Esophagus squamous epithelium (tissue), 5 donors: Measurements from ENCODE around the gene USP16. TPM values are rescaled to one million over a fixed set of nuclear protein-coding genes. Genes with fewer than 3 reads are reported as not detected.

Experiments used
- DNase-seq: peaks from one replicate; lab custom pipeline; 2025; lab: John Stamatoyannopoulos, UW
- H3K27ac ChIP-seq, 4 donors: fragments of 200-600 bp; sonication (generic); one replicate each; pipeline ENCODE4 v1.5.1; 2016 to 2019; ENCODE audit warnings: mild to moderate bottlenecking in 1 of 4
- H3K27me3 ChIP-seq, 4 donors: fragments of 200-600 bp; sonication (generic); 1 replicate in 3 of 4; 2 replicates in 1 of 4; pipeline versions ENCODE4 v1.5.1 to v1.6.0; 2017 to 2021; ENCODE audit warnings: antibody characterized with exemption in 1 of 4
- H3K36me3 ChIP-seq, 3 donors: fragments of 200-600 bp; sonication (generic); one replicate each; pipeline ENCODE4 v1.5.1; 2016 to 2019
- H3K4me1 ChIP-seq, 3 donors: fragments of 200-600 bp; sonication (generic); one replicate each; pipeline ENCODE4 v1.5.1; 2017 to 2019
- H3K4me3 ChIP-seq, 4 donors: fragments of 200-600 bp; sonication (generic); 1 replicate in 3 of 4; 2 replicates in 1 of 4; pipeline ENCODE4 v1.5.1; 2016 to 2019; ENCODE audit warnings: mild to moderate bottlenecking in 2 of 4, moderate library complexity in 1 of 4
- H3K9me3 ChIP-seq, 3 donors: fragments of 200-600 bp; sonication (generic); one replicate each; pipeline ENCODE4 v1.5.1; 2016 to 2019
- CTCF ChIP-seq, 6 experiments: fragments of 450-650 bp in 4 of 6; fragments of 200-600 bp in 2 of 6; sonication (generic) in 2 of 6; IDR thresholded peaks; one replicate each; pipeline ENCODE4 v1.5.1; 2016 to 2019; ENCODE audit warnings: antibody characterized with exemption in 6 of 6, mild to moderate bottlenecking in 4 of 6, moderate library complexity in 4 of 6
- POLR2A ChIP-seq, 4 donors: fragments of 450-650 bp; IDR thresholded peaks; one replicate each; pipeline ENCODE4 v1.6.1; 2017; ENCODE audit warnings: antibody characterized with exemption in 4 of 4, mild to moderate bottlenecking in 4 of 4, moderate library complexity in 3 of 4
- WGBS, 2 donors: methylation state at CpG; one replicate each; pipeline ENCODE4 v1.1.5; 2018; 5-methylcytosine and 5-hydroxymethylcytosine counted together
- intact Hi-C: fragments of 100-400 bp; cut with DNase I; formaldehyde crosslinking; loops from one replicate; pipeline ENCODE4 v1.15.0; 2022
- total RNA-seq, 4 donors: library from RNA; depleted of rRNA; stranded (reverse); fragments of >200 nt; gene quantifications; one replicate each; pipeline ENCODE4 v1.1.0, GENCODE V29; 2016
- donor health status: DM: yes; HTN: yes; CAD: no.

Gene USP16
- total RNA-seq, 4 donors from 2014 or later: 14.9 to 44.3 (median 27.9) TPM

- Histone ChIP-seq H3K27ac (peak overlapping the region; percentile 88 to 97 (median 96)), H3K4me3 (peak overlapping the region; percentile 59 to 99 (median 92)), H3K27me3 (no peaks in the 10 kb centered on the region), H3K36me3 (peaks cover 0 to under 1% (median 0%) of the 10 kb centered on the region in 3 donors), H3K4me1 (peaks cover 7 to 42% (median 11%) of the 10 kb centered on the region in 3 donors), H3K9me3 (no peaks in the 10 kb centered on the region)
- no peak for TF ChIP-seq CTCF (IDR thresholded peaks at IDR 0.05)
- intact Hi-C loops: no loop called here
- WGBS, 2 donors: 3 to 5% methylated on average over 14 of the region's 14 CpGs
- no peak for DNase-seq
Measured at GRCh38 chr21:28991861-28992525, 32.5 kb upstream of the USP16 start.

GRCh38 chr21:28992526-28993292, 31.8 kb upstream of the USP16 start, which contains the start of gene LTN1:
LTN1 (minus strand) TSS chr21:28992877; CDS start chr21:28992805, 72 bp downstream.
- WGBS, 2 donors: 1 to 2% methylated on average over 24 to 26 of the region's 43 CpGs
- DNase-seq: peak; percentile 95
- Histone ChIP-seq H3K9me3 (no peaks in the 10 kb centered on the region), H3K4me1 (peaks cover 7 to 42% (median 11%) of the 10 kb centered on the region in 3 donors), H3K27me3 (no peaks in the 10 kb centered on the region), H3K27ac (peak within 1 kb of the TSS; percentile 88 to 97 (median 96)), H3K4me3 (peak within 1 kb of the TSS; percentile 59 to 99 (median 92)), H3K36me3 (peaks cover 0 to 7% (median 0%) of the 10 kb centered on the region in 3 donors)
- TF ChIP-seq CTCF (IDR thresholded peaks at IDR 0.05) (peak in 4 of 6 experiments; percentile 5 to 18 (median 11)), POLR2A (IDR thresholded peaks at IDR 0.05) (peak in 3 of 4 donors; percentile 47 to 70 (median 49))
- intact Hi-C loops: no loop called here

GRCh38 chr21:28993293-28993629, 31.2 kb upstream of the USP16 start:
- intact Hi-C loops: no loop called here
- TF ChIP-seq CTCF (IDR thresholded peaks at IDR 0.05): no peak
- TF ChIP-seq POLR2A (IDR thresholded peaks at IDR 0.05): no peak
- Histone ChIP-seq H3K4me3 (peak overlapping the region; percentile 59 to 99 (median 92)), H3K27ac (peak overlapping the region; percentile 88 to 97 (median 96)), H3K36me3 (peaks cover 0 to 7% (median 0%) of the 10 kb centered on the region in 3 donors), H3K9me3 (no peaks in the 10 kb centered on the region), H3K27me3 (no peaks in the 10 kb centered on the region), H3K4me1 (peaks cover 7 to 39% (median 11%) of the 10 kb centered on the region in 3 donors)
- DNase-seq: no peak
- 35% methylated on average over 4 of the region's 4 CpGs for WGBS, 2 donors

GRCh38 chr21:29002442-29003144, 21.9 kb upstream of the USP16 start:
- Histone ChIP-seq H3K27me3 (no peaks in the 10 kb centered on the region), H3K9me3 (no peaks in the 10 kb centered on the region), H3K36me3 (peaks cover 0 to 25% (median 0%) of the 10 kb centered on the region in 3 donors), H3K27ac (peak overlapping the region; percentile 88 to 97 (median 96)), H3K4me3 (peak overlapping the region; percentile 38 to 77 (median 64)), H3K4me1 (peaks cover 4 to 19% (median 5%) of the 10 kb centered on the region in 3 donors)
- TF ChIP-seq POLR2A (IDR thresholded peaks at IDR 0.05) (peak in 3 of 4 donors; percentile 69 to 97 (median 95)), CTCF (IDR thresholded peaks at IDR 0.05) (peak in 1 of 6 experiments; percentile 2)
- intact Hi-C loops: no loop called here
- DNase-seq: peak; percentile 75
- 0 to 3% methylated on average over 14 to 23 of the region's 41 CpGs for WGBS, 2 donors
